ENCODE data around the gene ABCC12. TPM values are rescaled to one million over a fixed set of nuclear protein-coding genes. Genes with fewer than 3 reads are reported as not detected.

The ABCC12 gene
- total RNA-seq, 1 donor from 2014 or later, result not detected

GRCh38 chr16:48131201-48131935 lies 24.4 kb downstream of the ABCC12 start:
- no peak for ATAC-seq

DNA sequence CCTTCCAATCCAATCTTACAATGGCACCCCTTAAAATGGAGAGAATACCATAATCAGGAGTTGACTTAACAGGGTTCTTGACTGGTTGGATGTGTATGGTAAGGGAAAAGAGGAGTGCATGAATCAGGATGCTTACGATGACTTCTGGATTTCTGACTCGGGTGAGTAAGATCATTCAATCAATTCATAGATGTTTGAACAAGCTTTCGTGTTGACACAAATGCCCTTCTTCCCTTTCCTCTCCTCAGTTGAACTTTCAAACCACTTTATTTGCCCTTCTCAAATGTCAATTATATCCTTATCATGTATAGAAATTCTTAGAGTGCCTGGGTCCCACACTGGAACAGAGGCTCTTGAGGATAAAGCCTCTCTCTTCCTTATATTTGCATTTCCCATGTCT lies 25.9 kb downstream of the ABCC12 start:
- ATAC-seq, result no peak

DNA sequence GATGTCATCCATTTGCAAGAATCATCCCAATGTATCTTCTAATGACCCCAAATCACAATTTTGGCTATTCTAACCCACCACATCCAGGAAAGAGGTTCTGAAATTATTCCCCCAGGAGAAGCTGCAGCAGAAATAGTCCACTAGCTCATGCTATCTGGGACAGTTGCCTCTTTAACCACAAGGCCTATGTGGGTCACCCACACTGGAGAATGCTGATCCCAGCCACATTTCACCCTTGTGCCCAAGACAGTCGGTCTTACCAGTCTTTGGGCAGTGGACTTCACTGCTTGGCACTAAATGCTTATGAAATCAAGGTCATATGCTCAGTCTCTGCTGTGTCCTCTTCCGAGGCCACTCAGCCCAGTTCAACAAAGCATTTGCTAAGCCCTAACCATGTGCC lies 27.0 kb downstream of the ABCC12 start:
- ATAC-seq, result no peak

- ATAC-seq, result peak; percentile 90
These were observed 28.8 kb downstream of the ABCC12 start for GRCh38 chr16:48126801-48127644.

DNA sequence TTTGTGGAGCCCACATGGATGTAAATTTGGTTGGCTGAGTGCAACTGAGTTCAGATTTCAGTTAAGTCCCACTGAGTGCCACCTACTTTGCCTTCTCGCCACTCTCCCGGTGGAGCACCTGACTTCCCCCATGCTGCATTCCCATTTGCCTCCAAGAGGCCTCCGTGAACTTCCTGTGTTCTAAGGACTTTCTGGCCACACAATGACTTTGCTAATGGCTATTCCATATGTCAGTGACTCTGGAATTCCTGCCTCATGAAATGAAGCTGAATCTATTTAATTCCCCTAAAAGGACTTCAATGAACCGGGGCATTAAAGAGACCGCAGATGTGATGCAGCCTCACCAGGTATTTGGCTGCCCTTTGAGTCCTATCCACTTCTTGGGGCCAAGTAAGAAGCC lies 29.9 kb downstream of the ABCC12 start:
- ATAC-seq, result no peak

- no peak for ATAC-seq
These were observed 31.5 kb downstream of the ABCC12 start for GRCh38 chr16:48124266-48124665.

GRCh38 chr16:48123104-48123788 lies 32.5 kb downstream of the ABCC12 start:
- ATAC-seq, result peak; percentile 91

- ATAC-seq, result no peak
These were observed 34.5 kb downstream of the ABCC12 start for GRCh38 chr16:48121276-48121675.

- no peak for ATAC-seq
These were observed 37.0 kb downstream of the ABCC12 start for GRCh38 chr16:48118841-48119240.

DNA sequence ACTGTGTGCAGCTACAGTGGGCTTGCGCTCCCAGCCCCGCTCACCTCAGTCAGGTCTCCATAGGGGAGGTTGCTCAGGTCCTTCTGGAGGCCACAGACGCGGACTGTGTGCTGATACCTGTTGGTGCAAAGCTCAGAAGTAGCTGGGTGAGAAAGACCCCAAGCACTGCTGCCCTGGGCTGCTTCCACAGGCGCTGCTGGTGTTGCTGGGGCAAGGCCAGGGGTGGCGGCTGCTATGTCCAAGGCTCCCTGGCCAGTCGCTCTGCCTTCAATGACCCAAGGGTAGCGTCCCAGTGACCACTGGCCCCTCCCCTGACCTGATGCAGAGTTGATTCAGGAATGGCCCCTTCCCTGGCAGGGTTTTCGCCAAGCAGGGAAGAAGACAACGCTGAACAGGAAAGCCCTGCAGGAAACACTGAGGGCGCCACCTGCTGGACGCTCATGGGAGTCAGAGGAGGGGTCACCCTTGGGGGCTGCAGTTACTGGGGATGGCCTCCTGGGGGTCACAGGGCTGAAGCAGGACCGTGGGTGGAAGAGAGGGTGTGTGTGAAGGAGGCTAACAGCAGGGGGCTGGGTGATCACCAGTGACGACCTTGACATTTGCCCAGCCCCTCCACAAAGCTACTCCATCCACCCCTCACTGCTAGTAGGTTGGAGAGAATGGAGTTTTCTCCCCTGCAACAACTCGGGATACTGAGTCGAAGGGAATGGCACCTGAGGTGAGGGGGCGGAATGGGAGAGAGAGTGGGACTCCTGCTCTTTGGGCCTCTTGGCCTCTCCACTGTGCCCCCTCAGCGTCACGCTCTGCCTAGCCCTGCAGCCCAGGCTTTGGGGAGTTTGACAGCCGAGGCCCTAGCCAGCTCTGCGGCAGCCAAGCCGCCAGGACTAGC lies 38.3 kb downstream of the ABCC12 start:
- ATAC-seq, result peak; percentile 22

DNA sequence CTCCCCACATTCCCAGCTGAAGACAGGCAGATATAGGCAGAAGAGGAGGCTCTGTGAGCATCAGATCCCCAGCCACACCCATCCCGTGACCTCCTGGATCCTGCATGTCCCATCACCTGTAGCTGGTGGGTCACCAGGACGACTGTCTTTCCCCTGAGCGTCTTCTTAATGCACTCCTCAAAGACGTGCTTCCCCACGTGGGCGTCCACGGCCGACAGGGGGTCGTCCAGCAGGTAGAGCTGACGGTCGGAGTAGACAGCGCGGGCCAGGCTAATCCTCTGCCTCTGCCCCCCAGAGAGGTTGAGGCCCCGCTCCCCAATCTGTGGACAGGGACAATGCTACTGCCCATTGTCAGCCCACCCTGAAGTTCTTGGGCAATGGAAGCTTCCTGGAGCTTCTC lies 40.5 kb downstream of the ABCC12 start:
- ATAC-seq, result no peak

- no peak for ATAC-seq
These were observed 41.4 kb downstream of the ABCC12 start for GRCh38 chr16:48114410-48114809.

GRCh38 chr16:48113471-48113870 lies 42.3 kb downstream of the ABCC12 start:
- no peak for ATAC-seq

GRCh38 chr16:48113001-48113400 lies 42.8 kb downstream of the ABCC12 start:
- no peak for ATAC-seq

GRCh38 chr16:48112600-48112999 lies 43.2 kb downstream of the ABCC12 start:
- no peak for ATAC-seq

- no peak for ATAC-seq
These were observed 44.8 kb downstream of the ABCC12 start for GRCh38 chr16:48110982-48111381.

DNA sequence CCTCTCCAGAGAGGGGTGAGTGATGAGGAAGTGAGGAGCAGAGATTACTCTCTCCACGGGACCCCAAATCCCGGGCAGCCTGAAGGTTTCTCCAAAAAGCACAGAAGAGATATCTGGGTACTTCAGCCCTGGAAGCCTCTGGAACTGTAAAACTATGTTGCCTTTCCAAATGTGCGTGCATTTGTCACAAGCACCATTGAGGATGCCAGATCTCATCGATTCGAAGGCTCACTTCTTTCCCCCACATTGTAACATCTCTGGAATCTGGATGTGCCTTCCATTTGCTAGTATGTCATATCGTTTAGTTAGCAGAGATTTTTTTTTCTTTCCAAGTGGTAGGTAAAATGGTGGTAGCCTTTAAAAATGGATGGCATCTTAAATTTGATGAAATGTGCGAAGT lies 45.8 kb downstream of the ABCC12 start:
- ATAC-seq, result no peak

DNA sequence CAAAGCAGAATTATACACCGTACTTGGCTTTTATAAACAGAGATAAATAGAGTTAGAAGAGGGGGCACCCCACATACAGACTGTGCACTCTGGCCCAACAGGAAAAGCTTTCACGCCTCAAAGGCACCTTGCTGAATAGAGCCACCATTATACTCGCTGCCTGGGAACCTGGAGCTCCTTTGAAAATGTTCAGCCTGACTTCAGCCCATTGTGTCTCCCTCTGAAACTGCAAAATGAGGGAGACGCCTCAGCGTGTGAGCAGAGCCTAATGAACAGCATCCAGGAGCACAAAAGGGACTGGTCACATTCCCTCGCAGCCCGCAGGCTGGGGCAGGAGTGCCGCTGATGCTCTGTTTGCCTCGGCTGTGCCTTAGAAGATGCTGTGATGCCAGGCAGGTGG lies 46.3 kb downstream of the ABCC12 start:
- no peak for ATAC-seq

DNA sequence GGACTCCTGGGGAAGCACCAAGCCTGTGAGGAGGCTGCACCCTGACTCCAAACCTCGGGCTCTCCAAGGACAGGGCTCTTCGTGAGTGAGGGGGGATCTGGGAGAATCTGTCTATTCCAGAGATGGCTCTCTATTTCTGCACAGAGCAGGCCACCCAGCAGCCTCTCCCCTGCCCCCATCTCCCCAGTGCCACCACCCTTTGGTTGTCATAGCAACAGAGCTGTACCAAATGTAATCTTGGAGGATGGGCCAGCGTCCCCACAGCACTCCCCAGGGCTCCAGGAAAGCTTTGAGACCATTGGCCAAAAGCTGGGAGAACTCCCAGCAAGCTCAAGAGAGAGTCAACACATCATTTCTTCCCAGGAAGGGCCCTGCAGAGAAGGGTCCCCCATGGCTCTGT lies 49.3 kb downstream of the ABCC12 start:
- no peak for ATAC-seq

All from esophagus mucosa (tissue), 1 donor.